Upper lobe of left lung (tissue), 6 donors: Measurements from ENCODE around the gene ANKLE1. TPM values are rescaled to one million over a fixed set of nuclear protein-coding genes. Genes with fewer than 3 reads are reported as not detected.

ENCODE experiments used
- ATAC-seq, 2 donors: fragments of 200-7000 bp; cut with Tn5 transposase; one replicate each; pipeline ENCODE4 v1.9.1; 2022; ENCODE audit warnings: mild to moderate bottlenecking in 2 of 2, moderate library complexity in 2 of 2; ENCODE audit not compliant: low FRiP score in 2 of 2
- DNase-seq, 2 donors: peaks; one replicate each; pipeline ENCODE4 v3.0.0-alpha.2; 2019 to 2020
- H3K27ac ChIP-seq, 4 donors: fragments of 200-600 bp; sonication (generic); one replicate each; pipeline ENCODE4 v1.5.1; 2016 to 2019
- H3K27me3 ChIP-seq, 4 donors: fragments of 200-600 bp; sonication (generic); one replicate each; pipeline ENCODE4 v1.5.1; 2017 to 2019
- H3K36me3 ChIP-seq, 4 donors: fragments of 200-600 bp; sonication (generic); one replicate each; pipeline ENCODE4 v1.5.1; 2016 to 2019
- H3K4me1 ChIP-seq, 4 donors: fragments of 200-600 bp; sonication (generic); one replicate each; pipeline ENCODE4 v1.5.1; 2018 to 2019
- H3K4me3 ChIP-seq, 4 donors: fragments of 200-600 bp; sonication (generic); one replicate each; pipeline ENCODE4 v1.5.1; 2017 to 2019; ENCODE audit warnings: mild to moderate bottlenecking in 2 of 4, moderate library complexity in 1 of 4
- H3K9me3 ChIP-seq, 4 donors: fragments of 200-600 bp; sonication (generic); one replicate each; pipeline ENCODE4 v1.5.1; 2018 to 2019
- CTCF ChIP-seq, 6 experiments: fragments of 450-650 bp in 4 of 6; fragments of 200-600 bp in 2 of 6; sonication (generic) in 2 of 6; IDR thresholded peaks; one replicate each; pipeline ENCODE4 v1.5.1; 2016 to 2019; ENCODE audit warnings: antibody characterized with exemption in 6 of 6
- EP300 ChIP-seq, 4 donors: sonication (generic); formaldehyde crosslinking; IDR thresholded peaks; one replicate each; pipeline ENCODE4 v1.5.1; 2017; ENCODE audit warnings: antibody characterized with exemption in 4 of 4, control low read depth in 2 of 4
- POLR2A ChIP-seq, 4 donors: fragments of 450-650 bp; IDR thresholded peaks; one replicate each; pipeline ENCODE4 v1.5.1; 2016 to 2017; ENCODE audit warnings: antibody characterized with exemption in 4 of 4, mild to moderate bottlenecking in 2 of 4
- POLR2AphosphoS5 ChIP-seq, 2 donors: sonication (generic); formaldehyde crosslinking; IDR thresholded peaks; one replicate each; pipeline ENCODE4 v1.5.1; 2017; ENCODE audit warnings: antibody characterized with exemption in 2 of 2
- WGBS, 2 donors: methylation state at CpG; one replicate each; pipeline ENCODE4 v1.1.5; 2017 to 2018; 5-methylcytosine and 5-hydroxymethylcytosine counted together
- total RNA-seq, 6 donors: library from RNA; depleted of rRNA in 4 of 6; stranded (reverse); fragments of >200 nt in 4 of 6; gene quantifications; one replicate each; pipeline versions ENCODE4 v1.1.0 to v1.2.1, GENCODE V29; 2016 to 2021
- donor health status: DM: no; HTN: no; CAD: no; lungs with moderate emphysema.
- donor health status: DM: no; HTN: yes; CAD: no; lungs with severe emphysema.

The ANKLE1 gene
- total RNA-seq, 6 donors from 2014 or later: 0.57 to 13.6 (median 1.4) TPM

GRCh38 chr19:17333611-17334413 lies 52.1 kb downstream of the ANKLE1 start:
- TF ChIP-seq POLR2AphosphoS5 (IDR thresholded peaks at IDR 0.05) (no peak), POLR2A (IDR thresholded peaks at IDR 0.05) (peak in 1 of 4 donors; percentile 14), CTCF (IDR thresholded peaks at IDR 0.05) (no peak)
- H3K36me3 ChIP-seq: no peaks in the 10 kb centered on the region
- H3K27ac ChIP-seq: peak overlapping the region; percentile 26 to 86 (median 52)
- H3K27me3 ChIP-seq: peaks cover 0 to 5% (median 2%) of the 10 kb centered on the region in 4 donors
- ATAC-seq: peak in 1 of 2 donors; percentile 4
- 37 to 50% methylated on average over 21 to 30 of the region's 52 CpGs for WGBS, 2 donors
- no peaks in the 10 kb centered on the region for H3K9me3 ChIP-seq
- DNase-seq: peak; percentile 48 to 69
- peak overlapping the region; percentile 55 to 82 (median 72) for H3K4me3 ChIP-seq
- peaks cover 29 to 59% (median 41%) of the 10 kb centered on the region in 4 donors for H3K4me1 ChIP-seq

GRCh38 chr19:17334414-17335409 lies 53.0 kb downstream of the ANKLE1 start, which contains the start of gene ANO8:
Gene ANO8 (minus strand): TSS chr19:17334855. CDS start chr19:17334670, 185 bp downstream.
- no peaks in the 10 kb centered on the region for H3K36me3 ChIP-seq
- ATAC-seq: peak; percentile 83 to 89
- H3K27ac ChIP-seq: peak within 1 kb of the TSS; percentile 30 to 86 (median 52)
- peak; percentile 95 to 96 for DNase-seq
- H3K27me3 ChIP-seq: no peaks in the 10 kb centered on the region
- peak within 1 kb of the TSS; percentile 55 to 91 (median 80) for H3K4me3 ChIP-seq
- TF ChIP-seq POLR2AphosphoS5 (IDR thresholded peaks at IDR 0.05) (peak; percentile 34 to 70), POLR2A (IDR thresholded peaks at IDR 0.05) (peak in 2 of 4 donors; percentile 37 to 50), EP300 (IDR thresholded peaks at IDR 0.05) (no peak), CTCF (IDR thresholded peaks at IDR 0.05) (peak in 4 of 6 experiments; percentile 8 to 19 (median 10))
- WGBS, 2 donors: 5 to 7% methylated on average over 23 to 42 of the region's 86 CpGs
- no peaks in the 10 kb centered on the region for H3K9me3 ChIP-seq
- peaks cover 29 to 52% (median 35%) of the 10 kb centered on the region in 4 donors for H3K4me1 ChIP-seq

- Histone ChIP-seq H3K4me1 (peaks cover 29 to 52% (median 35%) of the 10 kb centered on the region in 4 donors), H3K36me3 (no peaks in the 10 kb centered on the region), H3K4me3 (peak overlapping the region in 1 of 4 donors; percentile 91), H3K27ac (peak overlapping the region in 1 of 4 donors; percentile 69), H3K27me3 (no peaks in the 10 kb centered on the region), H3K9me3 (no peaks in the 10 kb centered on the region)
- no peak for DNase-seq
- WGBS, 2 donors: 68 to 72% methylated on average over 10 of the region's 10 CpGs
- ATAC-seq: no peak
- TF ChIP-seq POLR2AphosphoS5 (IDR thresholded peaks at IDR 0.05) (no peak), POLR2A (IDR thresholded peaks at IDR 0.05) (no peak), CTCF (IDR thresholded peaks at IDR 0.05) (no peak), EP300 (IDR thresholded peaks at IDR 0.05) (no peak)
These were observed 53.9 kb downstream of the ANKLE1 start for GRCh38 chr19:17335575-17335974.

Other genes with a start within 250 kb of the ANKLE1 start
- 10 to 100 TPM in 2 of 6 donors, 1 to 10 TPM in 4; 4.9 to 21.0 (median 8.7) TPM for gene HAUS8, start 206.4 kb upstream of the ANKLE1 start, total RNA-seq
- gene MYO9B, start 206.1 kb upstream of the ANKLE1 start, total RNA-seq: 100 to 1,000 TPM in 4 of 6 donors, 10 to 100 TPM in 2; 72.3 to 408 (median 146) TPM
- gene USE1, start 66.5 kb upstream of the ANKLE1 start, total RNA-seq: 10 to 100 TPM; 21.6 to 49.3 (median 23.9) TPM
- 10 to 100 TPM; 12.3 to 37.7 (median 25.8) TPM for gene OCEL1, start 55.7 kb upstream of the ANKLE1 start, total RNA-seq
- gene NR2F6, start 36.0 kb upstream of the ANKLE1 start, total RNA-seq: 10 to 100 TPM; 55.5 to 86.8 (median 63.1) TPM
- 10 to 100 TPM in 4 of 6 donors, 1 to 10 TPM in 2; 9.1 to 21.4 (median 10.7) TPM for gene USHBP1, start 17.2 kb upstream of the ANKLE1 start, total RNA-seq
- gene BABAM1, start 14.5 kb upstream of the ANKLE1 start, total RNA-seq: 10 to 100 TPM; 45.1 to 95.3 (median 82.3) TPM
- gene ABHD8, start 21.5 kb downstream of the ANKLE1 start, total RNA-seq: 10 to 100 TPM; 19.7 to 23.4 (median 21.2) TPM
- 100 to 1,000 TPM in 5 of 6 donors, 10 to 100 TPM in 1; 98.3 to 176 (median 122) TPM for gene MRPL34, start 24.0 kb downstream of the ANKLE1 start, total RNA-seq
- gene DDA1, start 27.7 kb downstream of the ANKLE1 start, total RNA-seq: 10 to 100 TPM; 11.5 to 42.8 (median 28.4) TPM
- gene ANO8, start 53.0 kb downstream of the ANKLE1 start, total RNA-seq: 10 to 100 TPM in 4 of 6 donors, 1 to 10 TPM in 2; 9.0 to 45.1 (median 16.4) TPM
- 10 to 100 TPM; 14.9 to 95.3 (median 26.4) TPM for gene GTPBP3, start 55.7 kb downstream of the ANKLE1 start, total RNA-seq
- gene PLVAP, start 95.4 kb downstream of the ANKLE1 start, total RNA-seq: 100 to 1,000 TPM in 1 of 6 donors, 10 to 100 TPM in 1, 1 to 10 TPM in 4; 1.0 to 103 (median 6.9) TPM
- gene CCDC194, start 112.3 kb downstream of the ANKLE1 start, total RNA-seq: 1 to 10 TPM in 2 of 6 donors, under 1 TPM in 1, not detected in 3; 0.83 to 2.2 (median 2.1) TPM
- gene BST2, start 123.7 kb downstream of the ANKLE1 start, total RNA-seq: 100 to 1,000 TPM in 1 of 6 donors, 10 to 100 TPM in 5; 30.4 to 197 (median 74.1) TPM
- 10 to 100 TPM; 25.1 to 55.2 (median 49.1) TPM for gene MVB12A, start 138.1 kb downstream of the ANKLE1 start, total RNA-seq
- under 1 TPM in 1 of 6 donors, not detected in 5; 0.14 TPM for gene TMEM221, start 166.8 kb downstream of the ANKLE1 start, total RNA-seq
- not detected for gene NXNL1, start 179.0 kb downstream of the ANKLE1 start, total RNA-seq
- 10 to 100 TPM; 21.0 to 88.0 (median 30.8) TPM for gene SLC27A1, start 188.6 kb downstream of the ANKLE1 start, total RNA-seq
- 100 to 1,000 TPM in 3 of 6 donors, 10 to 100 TPM in 3; 50.6 to 117 (median 99.7) TPM for gene PGLS, start 229.7 kb downstream of the ANKLE1 start, total RNA-seq